Uterus (tissue), 4 donors: ENCODE results near the gene VSTM2L. TPM values are rescaled to one million over a fixed set of nuclear protein-coding genes. Genes with fewer than 3 reads are reported as not detected.

Experiments
- DNase-seq, 2 donors: peaks; one replicate each; pipeline ENCODE4 v3.0.0-alpha.2; 2019 to 2020
- H3K27ac ChIP-seq, 2 donors: fragments of 200-600 bp; sonication (generic); 1 replicate in 1 of 2; 2 replicates in 1 of 2; pipeline ENCODE4 v1.5.1; 2016 to 2018
- H3K27me3 ChIP-seq, 2 donors: fragments of 200-600 bp; sonication (generic); one replicate each; pipeline ENCODE4 v1.5.1; 2018 to 2019; ENCODE audit warnings: control low read depth in 1 of 2
- H3K36me3 ChIP-seq, 2 donors: fragments of 200-600 bp; sonication (generic); one replicate each; pipeline ENCODE4 v1.5.1; 2019; ENCODE audit warnings: control low read depth in 1 of 2
- H3K4me1 ChIP-seq, 2 donors: fragments of 200-600 bp; sonication (generic); one replicate each; pipeline ENCODE4 v1.5.1; 2018 to 2019; ENCODE audit warnings: control low read depth in 1 of 2
- H3K4me3 ChIP-seq, 2 donors: fragments of 200-600 bp; sonication (generic); 1 replicate in 1 of 2; 2 replicates in 1 of 2; pipeline ENCODE4 v1.5.1; 2018 to 2019; ENCODE audit warnings: mild to moderate bottlenecking in 1 of 2
- H3K9me3 ChIP-seq, 2 donors: fragments of 200-600 bp; sonication (generic); one replicate each; pipeline ENCODE4 v1.5.1; 2019; ENCODE audit warnings: control low read depth in 1 of 2
- CTCF ChIP-seq, 4 experiments: fragments of 200-600 bp in 2 of 4; fragments of 450-650 bp in 2 of 4; sonication (generic) in 2 of 4; IDR thresholded peaks; one replicate each; pipeline ENCODE4 v1.5.1; 2016 to 2019; ENCODE audit warnings: antibody characterized with exemption in 4 of 4, mild to moderate bottlenecking in 2 of 4, moderate library complexity in 1 of 4
- POLR2A ChIP-seq, 2 donors: fragments of 450-650 bp; IDR thresholded peaks; one replicate each; pipeline ENCODE4 v1.6.1; 2016; ENCODE audit warnings: antibody characterized with exemption in 2 of 2, mild to moderate bottlenecking in 1 of 2, moderate library complexity in 1 of 2
- intact Hi-C: fragments of 100-400 bp; cut with DNase I; formaldehyde crosslinking; loops from one replicate; pipeline ENCODE4 v1.15.1; 2023; ENCODE audit warnings: low total_unique reads
- total RNA-seq, 4 donors: library from RNA; depleted of rRNA in 3 of 4; stranded (reverse); fragments of >200 nt in 3 of 4; gene quantifications; one replicate each; pipeline versions ENCODE4 v1.1.0 to v1.2.4, GENCODE V29; 2014 to 2023
- donor health status: DM: yes; HTN: yes; CAD: no.

The VSTM2L gene
- total RNA-seq, 4 donors from 2014 or later: 0.29 to 5.7 (median 0.73) TPM

- Histone ChIP-seq H3K4me1 (no peaks in the 10 kb centered on the region), H3K9me3 (no peaks in the 10 kb centered on the region), H3K27me3 (no peaks in the 10 kb centered on the region), H3K4me3 (no peak overlapping the region), H3K36me3 (no peaks in the 10 kb centered on the region), H3K27ac (no peak overlapping the region)
- intact Hi-C loops: no loop called here
- DNase-seq: no peak
- TF ChIP-seq POLR2A (IDR thresholded peaks at IDR 0.05) (no peak), CTCF (IDR thresholded peaks at IDR 0.05) (no peak)
Measured at GRCh38 chr20:37940858-37941257, 37.9 kb downstream of the VSTM2L start.

- Histone ChIP-seq H3K4me1 (no peaks in the 10 kb centered on the region), H3K36me3 (no peaks in the 10 kb centered on the region)
- TF ChIP-seq POLR2A (IDR thresholded peaks at IDR 0.05) (no peak), CTCF (IDR thresholded peaks at IDR 0.05) (no peak)
Measured at GRCh38 chr20:37941332-37941731, 38.4 kb downstream of the VSTM2L start.

GRCh38 chr20:37941992-37942391 is 39.1 kb downstream of the VSTM2L start:
- Histone ChIP-seq H3K36me3 (no peaks in the 10 kb centered on the region), H3K4me1 (no peaks in the 10 kb centered on the region), H3K9me3 (no peaks in the 10 kb centered on the region), H3K27ac (no peak overlapping the region), H3K27me3 (no peaks in the 10 kb centered on the region), H3K4me3 (no peak overlapping the region)
- no peak for DNase-seq
- intact Hi-C loops: no loop called here
- no peak for TF ChIP-seq CTCF (IDR thresholded peaks at IDR 0.05)
- TF ChIP-seq POLR2A (IDR thresholded peaks at IDR 0.05): no peak

More at GRCh38 chr20:37941332-37941731, 38.4 kb downstream of the VSTM2L start:
- Histone ChIP-seq H3K4me3 (no peak overlapping the region), H3K9me3 (no peaks in the 10 kb centered on the region), H3K27me3 (no peaks in the 10 kb centered on the region), H3K27ac (no peak overlapping the region)
- DNase-seq: no peak
- intact Hi-C loops: no loop called here

- no peak for DNase-seq
- Histone ChIP-seq H3K36me3 (no peaks in the 10 kb centered on the region), H3K27me3 (no peaks in the 10 kb centered on the region), H3K4me1 (no peaks in the 10 kb centered on the region), H3K4me3 (no peak overlapping the region), H3K9me3 (no peaks in the 10 kb centered on the region), H3K27ac (no peak overlapping the region)
- intact Hi-C loops: no loop called here
- TF ChIP-seq CTCF (IDR thresholded peaks at IDR 0.05) (no peak), POLR2A (IDR thresholded peaks at IDR 0.05) (no peak)
Measured at GRCh38 chr20:37943033-37943432, 40.1 kb downstream of the VSTM2L start.

GRCh38 chr20:37943501-37944455 is 40.9 kb downstream of the VSTM2L start:
- H3K9me3 ChIP-seq: no peaks in the 10 kb centered on the region
- no peak overlapping the region for H3K4me3 ChIP-seq
- intact Hi-C loops: no loop called here
- TF ChIP-seq CTCF (IDR thresholded peaks at IDR 0.05) (no peak), POLR2A (IDR thresholded peaks at IDR 0.05) (no peak)
- DNase-seq: no peak
- H3K27ac ChIP-seq: no peak overlapping the region
- H3K36me3 ChIP-seq: no peaks in the 10 kb centered on the region
- H3K27me3 ChIP-seq: no peaks in the 10 kb centered on the region
- no peaks in the 10 kb centered on the region for H3K4me1 ChIP-seq
